HG02973 (cell line): ENCODE measurements around the gene MRPL36.

ENCODE experiments used
- ATAC-seq: cut with Tn5 transposase; IDR thresholded peaks from one replicate; pipeline ENCODE4 v1.9.1; 2021; ENCODE audit warnings: moderate library complexity; ENCODE audit not compliant: unreplicated experiment

MRPL36 gene

DNA sequence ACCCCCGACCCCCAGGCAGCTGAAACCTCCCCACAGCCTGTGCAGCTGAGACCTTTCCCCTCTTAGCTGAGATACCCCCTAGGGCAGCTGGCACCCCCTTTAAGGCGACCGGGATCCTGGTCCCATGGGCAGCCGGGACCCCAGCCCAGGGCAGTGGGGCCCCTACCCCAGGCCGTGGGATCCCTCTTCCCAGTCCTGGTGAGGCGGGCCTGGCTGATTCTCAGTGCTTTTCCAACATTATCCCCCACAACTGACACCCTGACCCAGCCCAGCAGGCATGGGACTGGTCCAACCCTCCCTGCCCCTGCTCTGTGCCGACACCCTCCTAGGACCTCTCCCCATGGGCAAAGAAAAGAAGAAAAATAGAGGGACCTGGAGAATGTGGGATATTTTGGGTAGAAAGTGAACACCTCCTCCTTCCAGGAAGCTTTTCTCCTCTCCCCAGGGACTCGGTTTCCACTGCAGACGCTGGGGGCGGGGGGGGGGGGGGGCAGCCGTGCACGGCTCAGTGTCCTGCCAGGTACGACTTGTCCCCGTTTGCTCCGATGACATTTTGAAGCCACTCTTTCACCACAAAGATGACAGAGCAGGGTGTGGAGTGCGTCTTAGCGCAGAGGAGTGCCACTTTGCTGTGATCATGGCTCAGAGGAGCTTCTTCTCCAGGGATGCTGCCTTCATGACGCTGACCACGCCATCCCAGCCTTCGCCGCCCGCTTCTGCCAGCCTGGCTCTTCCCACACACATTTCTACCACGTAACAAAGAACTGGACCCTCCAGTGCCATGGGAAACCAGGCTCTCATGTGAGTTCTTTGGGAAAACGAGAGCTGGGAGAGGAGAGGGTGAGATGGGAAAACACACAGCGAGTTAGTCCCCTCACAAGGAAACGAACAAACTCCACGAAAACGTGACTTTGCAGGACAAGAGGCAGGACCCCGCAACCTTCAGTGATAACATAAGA lies 47.5 kb downstream of the MRPL36 start:
- ATAC-seq = no peak

DNA sequence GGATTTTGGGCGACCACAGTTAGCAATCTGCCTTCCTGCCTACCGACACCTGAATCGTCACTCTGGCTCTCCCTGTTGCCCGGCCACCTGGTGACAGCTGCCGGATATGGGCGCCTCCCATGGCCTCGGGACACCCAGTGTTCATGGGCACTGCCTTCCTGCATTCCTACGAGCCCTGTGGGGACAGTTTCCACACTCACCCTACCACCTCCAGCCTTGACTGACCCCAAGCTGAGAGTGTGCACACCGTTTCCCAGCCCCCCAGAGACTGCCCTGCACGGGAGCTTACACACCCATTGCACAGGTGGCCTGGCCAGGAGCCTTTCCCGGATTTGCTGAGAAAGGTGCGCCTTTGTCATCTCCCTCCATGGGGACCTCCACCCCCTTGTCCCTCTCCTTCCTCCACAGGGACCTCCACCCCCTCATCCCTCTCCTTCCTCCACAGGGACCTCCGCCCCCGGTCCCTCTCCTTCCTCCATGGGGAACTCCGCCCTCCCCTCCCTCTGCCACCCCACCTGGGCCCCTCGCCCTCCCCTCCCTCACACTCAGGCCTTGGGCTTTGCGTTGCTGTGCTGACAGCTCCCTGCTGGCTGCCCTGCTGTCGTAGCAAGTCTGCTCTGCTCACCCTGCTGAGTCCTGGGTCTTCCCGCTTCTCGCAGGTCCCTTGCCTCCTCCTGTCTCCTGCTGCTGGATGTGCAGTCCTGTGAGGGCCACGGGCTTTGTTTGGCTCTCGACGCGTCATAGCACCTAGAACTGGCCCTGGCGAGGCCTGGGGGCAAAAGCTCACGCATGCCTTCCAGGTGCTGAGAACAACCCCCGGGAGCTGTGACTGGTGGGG lies 48.4 kb downstream of the MRPL36 start:
- no peak for ATAC-seq

DNA sequence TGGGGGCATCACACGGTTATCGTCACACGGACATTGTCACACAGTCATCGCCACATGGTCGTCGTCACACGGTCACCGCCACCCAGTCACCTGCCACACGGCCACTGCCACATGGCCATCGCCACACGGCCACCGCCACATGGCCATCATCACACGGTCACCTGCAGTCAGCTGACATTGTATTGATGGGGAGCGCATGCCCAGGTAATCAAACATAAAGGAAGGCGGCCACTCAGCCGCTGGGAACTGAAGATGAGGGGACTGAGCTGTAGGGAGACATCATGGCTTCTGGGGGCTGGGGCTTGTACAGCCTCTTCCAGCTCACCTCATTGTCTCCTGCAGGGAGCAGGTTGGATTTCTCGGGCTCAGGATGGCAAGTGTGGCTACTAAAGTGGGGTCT lies 49.2 kb downstream of the MRPL36 start:
- ATAC-seq = no peak

DNA sequence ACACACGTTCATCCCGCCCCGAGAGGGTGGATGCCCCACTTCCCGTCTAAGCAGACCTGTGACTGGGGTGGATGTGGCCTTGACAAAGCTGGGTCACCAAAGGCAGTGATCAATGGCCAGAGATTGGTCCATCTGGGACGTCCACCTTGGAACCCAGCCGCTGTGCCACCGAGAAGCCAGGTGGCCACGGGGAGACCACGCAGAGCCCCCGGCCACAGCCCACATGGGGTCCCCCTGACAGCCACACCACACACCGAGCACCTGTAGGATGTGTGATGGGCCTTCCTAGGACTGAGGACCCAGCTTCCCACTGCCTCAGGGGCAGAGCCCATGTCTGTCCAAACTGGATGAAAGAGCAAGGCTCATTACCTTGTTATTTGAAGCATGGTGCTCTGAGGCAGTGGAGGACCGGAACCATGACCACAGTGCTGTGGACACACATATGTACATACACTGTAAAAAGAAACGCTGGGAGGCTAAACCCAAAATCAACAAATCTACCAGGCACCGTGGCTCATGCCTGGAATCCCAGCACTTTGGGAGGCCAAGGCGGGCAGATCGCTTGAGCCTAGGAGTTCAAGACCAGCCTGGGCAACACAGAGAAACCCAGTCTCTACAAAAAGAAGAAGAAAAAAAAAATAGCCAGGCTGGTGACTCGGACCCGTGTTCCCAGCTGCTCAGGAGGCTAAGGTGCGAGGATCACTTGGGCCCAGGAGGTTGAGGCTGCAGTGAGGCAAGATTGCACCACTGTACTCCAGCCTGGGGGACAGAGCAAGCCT lies 50.1 kb downstream of the MRPL36 start:
- no peak for ATAC-seq

DNA sequence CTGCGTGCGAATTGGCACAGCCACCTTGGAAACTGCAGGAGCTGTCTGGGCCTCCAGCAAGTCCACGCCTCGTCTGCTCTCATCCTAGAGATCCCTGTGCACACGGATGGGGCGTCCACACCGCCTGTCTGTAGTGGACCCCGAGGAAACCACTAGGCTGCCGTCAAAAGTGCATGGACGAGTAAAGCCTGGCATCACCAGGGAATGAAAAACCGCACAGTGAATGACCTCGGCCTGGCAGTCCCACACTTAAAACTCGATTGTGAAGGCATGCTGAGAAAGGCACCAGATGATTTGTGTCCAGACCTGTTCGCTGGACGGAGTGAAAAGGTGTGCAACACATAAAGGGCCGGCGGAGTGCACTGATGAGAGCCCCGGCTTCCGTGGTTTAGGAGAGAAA lies 50.8 kb downstream of the MRPL36 start:
- no peak for ATAC-seq
